Peyer's patch (tissue), 4 donors: ENCODE measurements around the gene NXPH2. TPM values are rescaled to one million over a fixed set of nuclear protein-coding genes. Genes with fewer than 3 reads are reported as not detected.

ENCODE experiments used
- DNase-seq, 3 donors: peaks; one replicate each; pipeline ENCODE4 v3.0.0-alpha.2; 2017 to 2019
- H3K27ac ChIP-seq, 4 donors: fragments of 200-600 bp; sonication (generic); one replicate each; pipeline ENCODE4 v1.5.1; 2016 to 2019
- H3K27me3 ChIP-seq, 2 donors: fragments of 200-600 bp; sonication (generic); one replicate each; pipeline ENCODE4 v1.5.1; 2019
- H3K36me3 ChIP-seq, 3 donors: fragments of 200-600 bp; sonication (generic); one replicate each; pipeline ENCODE4 v1.5.1; 2016 to 2019
- H3K4me1 ChIP-seq, 4 donors: fragments of 200-600 bp; sonication (generic); one replicate each; pipeline ENCODE4 v1.5.1; 2016 to 2019
- H3K4me3 ChIP-seq, 4 donors: fragments of 200-600 bp; sonication (generic); 1 replicate in 3 of 4; 2 replicates in 1 of 4; pipeline ENCODE4 v1.5.1; 2016 to 2019; ENCODE audit warnings: mild to moderate bottlenecking in 1 of 4
- H3K9me3 ChIP-seq, 4 donors: fragments of 200-600 bp; sonication (generic); one replicate each; pipeline ENCODE4 v1.5.1; 2016 to 2019; ENCODE audit warnings: mild to moderate bottlenecking in 1 of 4
- POLR2A ChIP-seq, 2 donors: fragments of 450-650 bp; IDR thresholded peaks; one replicate each; pipeline ENCODE4 v1.5.1; 2017; ENCODE audit warnings: antibody characterized with exemption in 2 of 2, mild to moderate bottlenecking in 2 of 2, moderate library complexity in 2 of 2
- total RNA-seq, 4 donors: library from RNA; depleted of rRNA; stranded (reverse); fragments of >200 nt; gene quantifications; one replicate each; pipeline ENCODE4 v1.1.0, GENCODE V29; 2016
- TF ChIP-seq, protein P1 (sequence below), 6 experiments: fragments of 450-650 bp in 4 of 6; fragments of 200-600 bp in 2 of 6; sonication (generic) in 1 of 6; IDR thresholded peaks; one replicate each; pipeline ENCODE4 v1.5.1; 2017 to 2019; ENCODE audit warnings: antibody characterized with exemption in 6 of 6, mild to moderate bottlenecking in 3 of 6, moderate library complexity in 1 of 6

The NXPH2 gene
- total RNA-seq, 4 donors from 2014 or later: not detected

DNA sequence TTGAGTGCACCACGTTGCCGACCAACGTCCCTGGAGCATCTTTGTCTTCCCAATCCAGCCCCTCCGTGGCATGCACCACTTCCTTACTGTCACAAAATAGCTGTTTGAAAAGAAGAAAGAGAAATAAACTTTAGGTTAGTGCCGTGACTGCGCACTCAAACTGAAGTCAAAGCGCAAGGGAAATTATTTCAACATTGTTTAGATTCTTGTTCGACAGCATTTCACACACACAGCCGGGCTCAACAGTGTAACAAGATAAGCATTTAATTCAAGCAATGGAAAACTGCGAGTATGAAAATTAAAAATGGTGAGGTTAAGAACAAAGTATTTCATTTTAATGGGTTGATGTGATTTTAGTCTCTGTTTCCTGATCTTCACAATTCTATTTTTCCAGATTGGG, 108.6 kb downstream of the NXPH2 start:
- Histone ChIP-seq H3K27ac (no peak overlapping the region), H3K4me1 (no peaks in the 10 kb centered on the region), H3K9me3 (no peaks in the 10 kb centered on the region), H3K4me3 (no peak overlapping the region), H3K27me3 (no peaks in the 10 kb centered on the region), H3K36me3 (no peaks in the 10 kb centered on the region)
- no peak for DNase-seq
- TF ChIP-seq, protein P1, sequence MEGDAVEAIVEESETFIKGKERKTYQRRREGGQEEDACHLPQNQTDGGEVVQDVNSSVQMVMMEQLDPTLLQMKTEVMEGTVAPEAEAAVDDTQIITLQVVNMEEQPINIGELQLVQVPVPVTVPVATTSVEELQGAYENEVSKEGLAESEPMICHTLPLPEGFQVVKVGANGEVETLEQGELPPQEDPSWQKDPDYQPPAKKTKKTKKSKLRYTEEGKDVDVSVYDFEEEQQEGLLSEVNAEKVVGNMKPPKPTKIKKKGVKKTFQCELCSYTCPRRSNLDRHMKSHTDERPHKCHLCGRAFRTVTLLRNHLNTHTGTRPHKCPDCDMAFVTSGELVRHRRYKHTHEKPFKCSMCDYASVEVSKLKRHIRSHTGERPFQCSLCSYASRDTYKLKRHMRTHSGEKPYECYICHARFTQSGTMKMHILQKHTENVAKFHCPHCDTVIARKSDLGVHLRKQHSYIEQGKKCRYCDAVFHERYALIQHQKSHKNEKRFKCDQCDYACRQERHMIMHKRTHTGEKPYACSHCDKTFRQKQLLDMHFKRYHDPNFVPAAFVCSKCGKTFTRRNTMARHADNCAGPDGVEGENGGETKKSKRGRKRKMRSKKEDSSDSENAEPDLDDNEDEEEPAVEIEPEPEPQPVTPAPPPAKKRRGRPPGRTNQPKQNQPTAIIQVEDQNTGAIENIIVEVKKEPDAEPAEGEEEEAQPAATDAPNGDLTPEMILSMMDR (IDR thresholded peaks at IDR 0.05): no peak
- TF ChIP-seq POLR2A (IDR thresholded peaks at IDR 0.05): no peak

DNA sequence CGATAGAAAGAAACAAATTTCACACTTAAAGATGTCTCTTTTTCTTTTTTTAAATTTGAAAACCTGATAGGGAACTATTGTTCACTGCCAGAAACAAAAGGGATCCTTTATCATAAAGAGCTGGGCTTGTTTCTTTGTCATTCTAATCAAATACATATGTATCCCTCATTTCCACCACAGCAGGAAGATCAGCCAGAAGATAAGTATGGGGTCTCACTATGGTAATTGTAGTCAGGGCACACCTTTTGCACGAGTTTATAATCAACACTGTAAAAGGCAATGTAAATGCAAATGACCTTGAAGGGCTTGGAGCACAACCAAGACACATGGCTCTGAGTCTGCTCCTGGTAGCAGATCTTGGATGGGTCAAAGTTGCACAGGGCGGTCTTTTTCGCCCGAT, 109.5 kb downstream of the NXPH2 start:
- Histone ChIP-seq H3K36me3 (no peaks in the 10 kb centered on the region), H3K27me3 (no peaks in the 10 kb centered on the region)
- TF ChIP-seq POLR2A (IDR thresholded peaks at IDR 0.05): no peak
- TF ChIP-seq, protein P1 (IDR thresholded peaks at IDR 0.05): no peak

DNA sequence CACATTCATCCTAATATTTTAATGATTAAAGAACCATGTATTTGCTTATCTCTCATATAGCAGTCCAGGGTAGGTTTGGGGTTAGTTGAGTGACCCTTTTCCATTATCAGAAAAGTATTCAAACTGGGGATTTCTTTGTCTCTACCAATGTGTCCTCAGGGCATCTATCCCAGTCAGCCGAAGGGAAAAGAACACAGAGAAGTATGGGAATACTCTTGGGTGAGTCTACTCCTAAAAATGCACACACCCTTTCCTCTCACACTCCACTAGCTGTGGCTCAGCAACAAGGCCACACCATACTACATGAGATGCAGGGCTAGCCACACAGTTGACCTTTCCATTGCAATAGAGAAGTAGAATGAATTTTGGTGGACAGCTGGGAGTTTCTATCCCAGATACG, 114.3 kb downstream of the NXPH2 start:
- Histone ChIP-seq H3K36me3 (no peaks in the 10 kb centered on the region), H3K27me3 (no peaks in the 10 kb centered on the region), H3K27ac (no peak overlapping the region), H3K4me3 (no peak overlapping the region), H3K4me1 (no peaks in the 10 kb centered on the region), H3K9me3 (no peaks in the 10 kb centered on the region)
- no peak for DNase-seq
- TF ChIP-seq POLR2A (IDR thresholded peaks at IDR 0.05): no peak
- TF ChIP-seq, protein P1 (IDR thresholded peaks at IDR 0.05): no peak

More for the DNA sequence above, 109.5 kb downstream of the NXPH2 start:
- H3K9me3 ChIP-seq: no peaks in the 10 kb centered on the region
- H3K4me3 ChIP-seq: no peak overlapping the region
- H3K4me1 ChIP-seq: no peaks in the 10 kb centered on the region
- no peak overlapping the region for H3K27ac ChIP-seq
- DNase-seq: no peak

DNA sequence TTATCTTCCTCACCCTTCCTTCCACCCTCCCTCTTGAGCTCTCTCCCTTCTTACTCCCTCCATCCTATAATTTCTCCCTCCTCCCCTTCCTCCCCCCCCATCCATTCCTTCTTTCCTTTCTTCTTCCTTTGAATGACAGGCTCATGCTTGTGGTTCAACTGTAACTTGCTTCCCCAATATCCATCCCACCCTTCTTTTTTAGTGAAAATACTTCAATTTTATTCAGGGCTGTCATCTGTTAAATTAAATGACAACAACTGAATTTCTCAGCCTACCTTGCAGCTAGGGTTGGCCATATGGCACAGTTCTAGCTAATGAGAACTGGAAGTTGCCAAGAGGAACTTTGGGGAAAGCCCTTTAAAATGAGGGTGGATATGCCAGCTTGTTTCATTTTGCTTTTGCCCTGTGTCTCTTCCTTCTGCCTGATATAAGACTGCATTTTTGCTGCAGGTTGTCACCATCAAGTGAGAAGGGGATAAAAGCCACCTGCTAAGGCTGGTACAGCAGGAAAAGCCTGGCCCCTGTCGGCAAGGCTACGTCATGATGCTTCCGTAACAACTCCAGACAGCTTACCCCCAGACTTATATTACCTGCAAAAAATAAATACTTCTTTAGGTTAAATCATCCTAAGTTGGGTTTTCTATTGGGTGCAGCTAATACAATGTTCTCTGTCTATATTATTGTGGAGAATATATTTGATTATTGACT, 121.8 kb downstream of the NXPH2 start:
- no peak for TF ChIP-seq POLR2A (IDR thresholded peaks at IDR 0.05)
- TF ChIP-seq, protein P1 (IDR thresholded peaks at IDR 0.05): no peak
- H3K36me3 ChIP-seq: no peaks in the 10 kb centered on the region
- no peaks in the 10 kb centered on the region for H3K9me3 ChIP-seq
- H3K4me3 ChIP-seq: no peak overlapping the region
- no peaks in the 10 kb centered on the region for H3K27me3 ChIP-seq
- no peak overlapping the region for H3K27ac ChIP-seq
- DNase-seq: no peak
- no peaks in the 10 kb centered on the region for H3K4me1 ChIP-seq

DNA sequence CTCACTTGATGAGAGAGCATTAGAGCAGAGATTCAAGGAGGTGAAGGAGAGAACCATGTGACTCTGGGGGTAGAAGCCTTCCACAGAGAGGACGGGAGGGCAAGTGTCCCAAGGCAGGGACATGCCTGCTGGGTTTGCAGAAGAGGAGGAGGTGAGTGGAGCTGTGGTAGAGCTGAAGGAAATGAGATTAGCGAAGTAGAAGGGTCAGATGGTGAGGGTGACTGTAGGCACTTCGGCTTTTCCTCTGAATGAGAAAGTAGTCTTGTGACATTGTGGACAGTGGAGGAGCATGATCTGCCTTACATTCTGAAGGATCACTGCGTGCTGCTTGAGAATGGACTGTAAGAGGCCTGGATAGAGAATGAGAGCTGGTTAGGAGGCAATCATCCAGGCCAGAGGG, 126.0 kb downstream of the NXPH2 start:
- Histone ChIP-seq H3K4me1 (no peaks in the 10 kb centered on the region), H3K4me3 (no peak overlapping the region), H3K27ac (no peak overlapping the region), H3K36me3 (no peaks in the 10 kb centered on the region), H3K9me3 (no peaks in the 10 kb centered on the region), H3K27me3 (no peaks in the 10 kb centered on the region)
- TF ChIP-seq, protein P1 (IDR thresholded peaks at IDR 0.05): no peak
- TF ChIP-seq POLR2A (IDR thresholded peaks at IDR 0.05): no peak
- DNase-seq: no peak
